Measurements from ENCODE around the gene ADGRD2. TPM values are rescaled to one million over a fixed set of nuclear protein-coding genes. Genes with fewer than 3 reads are reported as not detected.

Gene ADGRD2
- total RNA-seq, 1 donor from 2014 or later = not detected

GRCh38 chr9:124511426-124511840 lies 61.2 kb downstream of the ADGRD2 start:
- DNase-seq = no peak

GRCh38 chr9:124511891-124512805 lies 61.9 kb downstream of the ADGRD2 start:
- DNase-seq = no peak
- no peaks in the 10 kb centered on the region for H3K36me3 ChIP-seq
- H3K27ac ChIP-seq (replicated peaks) = no peak overlapping the region
- intact Hi-C loops (cut with micrococcal nuclease) = no loop called here
- no peak for TF ChIP-seq CTCF (IDR thresholded peaks at IDR 0.05; ENCODE audit: borderline replicate concordance)
- peaks cover 10% of the 10 kb centered on the region for H3K27me3 ChIP-seq (ENCODE audit: low read depth)
- H3K4me1 ChIP-seq = peaks cover 16% of the 10 kb centered on the region
- no peak overlapping the region for H3K4me3 ChIP-seq
- no peaks in the 10 kb centered on the region for H3K9me3 ChIP-seq (replicated peaks)

More at GRCh38 chr9:124511426-124511840, 61.2 kb downstream of the ADGRD2 start:
- Histone ChIP-seq H3K4me1 (peaks cover 16% of the 10 kb centered on the region), H3K9me3 (replicated peaks) (no peaks in the 10 kb centered on the region), H3K36me3 (no peaks in the 10 kb centered on the region), H3K4me3 (no peak overlapping the region), H3K27me3 (ENCODE audit: low read depth) (peaks cover 17% of the 10 kb centered on the region), H3K27ac (replicated peaks) (no peak overlapping the region)
- TF ChIP-seq CTCF (IDR thresholded peaks at IDR 0.05; ENCODE audit: borderline replicate concordance) = no peak
- intact Hi-C loops (cut with micrococcal nuclease) = no loop called here

- DNase-seq = no peak
- no peak for TF ChIP-seq CTCF (IDR thresholded peaks at IDR 0.05; ENCODE audit: borderline replicate concordance)
- intact Hi-C loops (cut with micrococcal nuclease) = no loop called here
These were observed 62.6 kb downstream of the ADGRD2 start for GRCh38 chr9:124512806-124513204.

GRCh38 chr9:124513376-124513994 lies 63.2 kb downstream of the ADGRD2 start:
- Histone ChIP-seq H3K27ac (replicated peaks) (no peak overlapping the region), H3K4me1 (peaks cover 16% of the 10 kb centered on the region), H3K36me3 (no peaks in the 10 kb centered on the region), H3K9me3 (replicated peaks) (no peaks in the 10 kb centered on the region), H3K4me3 (no peak overlapping the region), H3K27me3 (ENCODE audit: low read depth) (peaks cover 10% of the 10 kb centered on the region)
- TF ChIP-seq CTCF (IDR thresholded peaks at IDR 0.05; ENCODE audit: borderline replicate concordance) = peak; percentile 17
- DNase-seq = peak; percentile 50
- intact Hi-C loops (cut with micrococcal nuclease) = no loop called here

More at GRCh38 chr9:124512806-124513204, 62.6 kb downstream of the ADGRD2 start:
- H3K4me1 ChIP-seq = peaks cover 16% of the 10 kb centered on the region
- no peaks in the 10 kb centered on the region for H3K9me3 ChIP-seq (replicated peaks)
- H3K4me3 ChIP-seq = no peak overlapping the region
- H3K36me3 ChIP-seq = no peaks in the 10 kb centered on the region
- peaks cover 10% of the 10 kb centered on the region for H3K27me3 ChIP-seq (ENCODE audit: low read depth)
- no peak overlapping the region for H3K27ac ChIP-seq (replicated peaks)

- no peak for TF ChIP-seq CTCF (IDR thresholded peaks at IDR 0.05; ENCODE audit: borderline replicate concordance)
- H3K4me1 ChIP-seq = peaks cover 16% of the 10 kb centered on the region
- H3K4me3 ChIP-seq = no peak overlapping the region
- no peaks in the 10 kb centered on the region for H3K36me3 ChIP-seq
- intact Hi-C loops (cut with micrococcal nuclease) = no loop called here
- H3K27me3 ChIP-seq (ENCODE audit: low read depth) = peaks cover 10% of the 10 kb centered on the region
- no peak overlapping the region for H3K27ac ChIP-seq (replicated peaks)
- DNase-seq = no peak
- H3K9me3 ChIP-seq (replicated peaks) = no peaks in the 10 kb centered on the region
These were observed 63.9 kb downstream of the ADGRD2 start for GRCh38 chr9:124514125-124514524.
